AG09309 (cell line): ENCODE measurements around the gene ADAM33.

Experiments used
- DNase-seq: peaks from one replicate; pipeline ENCODE4 v3.0.0-alpha.2; 2010; ENCODE audit warnings: low read depth
- H3K4me3 ChIP-seq: 2 replicates; pipeline ENCODE4 v1.5.1; 2011; ENCODE audit warnings: mild to moderate bottlenecking, low read depth, low read length, moderate library complexity; ENCODE audit not compliant: control insufficient read depth
- CTCF ChIP-seq: IDR thresholded peaks from 2 replicates; pipeline ENCODE4 v1.5.1; 2011; ENCODE audit warnings: mild to moderate bottlenecking, low read depth, low read length, inconsistent platforms; ENCODE audit not compliant: insufficient read depth, control insufficient read depth; ENCODE audit errors: missing control alignments

ADAM33 gene

GRCh38 chr20:3696745-3697587, 15.2 kb upstream of the ADAM33 start:
- no peak for DNase-seq
- no peak overlapping the region for H3K4me3 ChIP-seq
- no peak for TF ChIP-seq CTCF

DNA sequence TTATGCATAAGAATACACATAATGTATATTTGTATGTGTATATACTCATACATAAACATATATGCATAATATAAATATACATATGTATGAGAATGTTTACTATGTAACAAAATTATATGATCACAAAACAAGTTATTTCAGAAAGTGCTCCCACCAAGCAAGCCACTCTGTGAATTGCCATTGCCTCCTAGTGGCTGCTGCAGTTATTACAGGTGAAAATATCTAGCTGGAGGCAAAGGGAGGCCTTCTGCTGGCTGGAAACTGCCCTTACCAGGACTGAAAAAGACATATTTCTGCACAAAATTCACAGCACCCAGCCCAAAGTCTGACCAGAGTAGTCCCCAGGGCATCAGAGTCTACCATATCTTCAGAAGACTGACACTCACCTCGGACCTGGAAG, 14.4 kb upstream of the ADAM33 start:
- no peak for DNase-seq
- no peak overlapping the region for H3K4me3 ChIP-seq
- TF ChIP-seq CTCF: peak; percentile 48

- TF ChIP-seq CTCF: no peak
- no peak for DNase-seq
Measured at GRCh38 chr20:3694864-3695263, 13.1 kb upstream of the ADAM33 start.

DNA sequence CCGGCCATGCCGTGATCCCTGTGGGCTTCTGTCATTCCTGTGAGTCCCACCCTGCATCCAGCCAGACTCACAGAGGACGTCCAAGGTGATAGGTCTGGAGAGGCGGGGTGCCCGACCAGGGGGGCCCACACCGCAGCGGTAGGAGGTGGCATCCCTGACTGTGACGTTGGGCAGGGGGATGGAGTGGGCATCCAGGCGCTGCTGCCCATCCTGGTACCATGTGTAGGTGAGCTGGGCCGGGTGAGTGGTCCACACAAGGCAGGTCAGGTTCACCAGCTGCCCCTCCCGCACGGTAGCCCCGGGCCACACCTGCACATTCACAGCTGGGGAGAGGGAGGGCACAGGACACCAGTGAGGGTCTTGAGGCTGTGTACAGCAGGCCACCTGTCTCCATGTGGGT, 11.6 kb upstream of the ADAM33 start:
- H3K4me3 ChIP-seq: no peak overlapping the region
- DNase-seq: no peak
- no peak for TF ChIP-seq CTCF

More at GRCh38 chr20:3694864-3695263, 13.1 kb upstream of the ADAM33 start:
- no peak overlapping the region for H3K4me3 ChIP-seq

DNA sequence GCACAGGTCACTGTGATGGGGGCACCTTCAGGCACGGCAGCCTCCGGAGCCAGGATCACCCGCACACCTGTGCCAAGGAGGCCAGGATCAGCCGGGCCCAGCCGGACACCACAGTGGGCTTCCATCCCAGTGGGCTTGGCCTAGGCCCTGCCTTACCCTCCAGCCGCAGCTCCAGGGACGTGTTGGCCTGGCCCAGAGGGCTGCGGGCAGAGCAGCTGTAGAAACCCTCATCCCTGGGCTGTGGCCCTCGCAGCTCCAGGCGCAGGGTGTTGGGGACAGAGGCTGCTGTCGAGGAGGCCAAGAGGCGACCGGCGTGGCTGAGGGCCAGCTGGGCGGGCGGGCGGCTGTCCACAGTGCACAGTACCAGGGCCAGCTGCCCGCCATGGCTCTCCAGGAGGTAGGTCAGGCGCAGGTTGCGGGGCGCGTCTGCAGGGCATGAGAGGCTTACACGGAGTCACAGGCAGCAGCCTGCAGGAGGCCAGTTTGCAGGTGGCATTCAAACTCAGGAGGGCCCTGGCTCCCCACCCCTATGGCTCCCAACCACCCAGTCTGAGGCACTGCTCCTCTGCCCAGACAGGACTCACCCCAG, 11.0 kb upstream of the ADAM33 start:
- TF ChIP-seq CTCF: no peak
- no peak overlapping the region for H3K4me3 ChIP-seq
- DNase-seq: no peak

GRCh38 chr20:3691897-3692296, 10.1 kb upstream of the ADAM33 start:
- no peak for DNase-seq
- H3K4me3 ChIP-seq: no peak overlapping the region
- TF ChIP-seq CTCF: no peak

DNA sequence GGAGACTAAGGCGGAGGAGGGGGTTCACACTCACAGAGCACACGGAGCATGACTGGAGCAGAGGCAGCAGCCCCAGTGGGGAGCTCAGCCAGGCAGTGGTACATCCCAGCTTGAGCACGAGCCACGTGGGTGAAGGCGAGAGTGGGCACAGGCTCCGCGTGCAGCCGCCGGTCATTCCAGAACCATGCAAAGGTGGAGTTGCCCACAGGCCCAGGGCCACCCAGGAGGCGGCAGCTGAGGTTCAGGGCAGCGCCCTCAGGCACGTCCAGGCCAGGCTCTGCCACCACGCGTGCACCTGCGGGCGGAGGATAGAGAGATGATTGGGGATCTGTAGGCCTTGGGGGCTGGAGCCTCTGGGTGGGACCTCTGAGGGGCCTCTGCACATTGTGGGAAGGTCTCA, 9.5 kb upstream of the ADAM33 start:
- no peak for DNase-seq
- TF ChIP-seq CTCF: no peak
- H3K4me3 ChIP-seq: no peak overlapping the region
